ENCODE results near the gene ERAL1. TPM values are rescaled to one million over a fixed set of nuclear protein-coding genes. Genes with fewer than 3 reads are reported as not detected.
A peak's percentile ranks its signal among the peaks of the same experiment; 100 is the strongest.
"Not testable (repeated sequence)": the region's sequence is repeated elsewhere in the genome, so short reads cannot be mapped to it uniquely, and the experiment has no call there.

The ERAL1 gene
- total and polyA plus RNA-seq, 7 donors: 38.3 to 98.5 (median 44.7) TPM

DNA sequence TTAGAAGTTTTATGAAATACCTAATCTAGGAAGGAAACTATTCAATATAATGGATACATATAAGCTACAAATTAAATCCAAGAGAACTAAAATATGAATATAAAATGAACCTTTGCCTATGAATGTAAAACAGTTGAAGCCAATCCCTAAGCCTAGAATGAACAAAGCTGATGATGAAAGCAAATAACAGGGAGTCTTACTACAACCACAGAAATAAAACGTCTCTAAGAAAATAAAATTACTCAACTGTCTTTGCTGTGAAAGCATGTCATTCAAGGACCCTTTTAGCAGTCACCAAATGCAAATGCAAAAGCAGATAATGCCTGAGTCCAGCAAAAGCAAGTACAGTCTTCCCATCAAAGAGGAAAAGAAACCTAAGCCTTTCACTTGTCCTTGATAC is 35.2 kb upstream of the ERAL1 start:
- intact Hi-C loops (cut with DNase I): no loop called here
- Histone ChIP-seq H3K27me3 (ENCODE audit: insufficient read depth in 3 of 3, low read length in 2 of 3) (no peaks in the 10 kb centered on the region), H3K9me3 (no peaks in the 10 kb centered on the region), H3K4me3 (no peak overlapping the region), H3K27ac (no peak overlapping the region), H3K4me1 (peaks cover 20% of the 10 kb centered on the region), H3K36me3 (ENCODE audit: insufficient read depth in 1 of 2, low read depth in 1 of 2) (no peaks in the 10 kb centered on the region)
- 26 to 59% (median 42%) methylated on average over 1 of the region's 1 CpG for WGBS, 3 donors
- no peak for DNase-seq
- TF ChIP-seq, protein P1, sequence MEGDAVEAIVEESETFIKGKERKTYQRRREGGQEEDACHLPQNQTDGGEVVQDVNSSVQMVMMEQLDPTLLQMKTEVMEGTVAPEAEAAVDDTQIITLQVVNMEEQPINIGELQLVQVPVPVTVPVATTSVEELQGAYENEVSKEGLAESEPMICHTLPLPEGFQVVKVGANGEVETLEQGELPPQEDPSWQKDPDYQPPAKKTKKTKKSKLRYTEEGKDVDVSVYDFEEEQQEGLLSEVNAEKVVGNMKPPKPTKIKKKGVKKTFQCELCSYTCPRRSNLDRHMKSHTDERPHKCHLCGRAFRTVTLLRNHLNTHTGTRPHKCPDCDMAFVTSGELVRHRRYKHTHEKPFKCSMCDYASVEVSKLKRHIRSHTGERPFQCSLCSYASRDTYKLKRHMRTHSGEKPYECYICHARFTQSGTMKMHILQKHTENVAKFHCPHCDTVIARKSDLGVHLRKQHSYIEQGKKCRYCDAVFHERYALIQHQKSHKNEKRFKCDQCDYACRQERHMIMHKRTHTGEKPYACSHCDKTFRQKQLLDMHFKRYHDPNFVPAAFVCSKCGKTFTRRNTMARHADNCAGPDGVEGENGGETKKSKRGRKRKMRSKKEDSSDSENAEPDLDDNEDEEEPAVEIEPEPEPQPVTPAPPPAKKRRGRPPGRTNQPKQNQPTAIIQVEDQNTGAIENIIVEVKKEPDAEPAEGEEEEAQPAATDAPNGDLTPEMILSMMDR (IDR thresholded peaks at IDR 0.05): no peak
- peak in 3 of 4 donors; percentile 55 to 74 (median 72) for ATAC-seq

DNA sequence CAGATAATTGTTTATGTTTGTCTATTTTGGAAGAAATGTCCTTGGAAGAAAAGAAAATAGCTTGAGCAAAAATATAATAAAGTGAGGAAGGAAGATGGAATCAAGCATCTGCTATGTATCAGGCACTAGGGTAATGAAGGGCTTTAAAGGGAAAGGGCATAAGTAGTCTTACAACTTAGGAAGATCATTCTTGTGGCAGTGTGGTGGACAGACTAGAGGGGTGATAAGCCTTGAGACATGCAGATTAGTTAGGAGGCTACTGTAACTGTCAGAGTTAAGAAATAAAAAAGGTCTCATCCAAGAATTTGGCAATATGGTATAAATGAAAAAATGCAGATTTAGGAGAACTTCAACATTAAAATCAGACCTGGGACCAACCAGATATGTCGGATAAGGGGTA is 27.1 kb upstream of the ERAL1 start:
- TF ChIP-seq, protein P1 (IDR thresholded peaks at IDR 0.05): no peak
- intact Hi-C loops (cut with DNase I): no loop called here
- Histone ChIP-seq H3K36me3 (ENCODE audit: insufficient read depth in 1 of 2, low read depth in 1 of 2) (no peaks in the 10 kb centered on the region), H3K4me3 (no peak overlapping the region), H3K9me3 (no peaks in the 10 kb centered on the region), H3K27me3 (ENCODE audit: insufficient read depth in 3 of 3, low read length in 2 of 3) (no peaks in the 10 kb centered on the region), H3K27ac (no peak overlapping the region), H3K4me1 (no peaks in the 10 kb centered on the region)
- no peak for DNase-seq
- 94 to 100% (median 96%) methylated on average over 1 of the region's 1 CpG for WGBS, 3 donors
- ATAC-seq: no peak

DNA sequence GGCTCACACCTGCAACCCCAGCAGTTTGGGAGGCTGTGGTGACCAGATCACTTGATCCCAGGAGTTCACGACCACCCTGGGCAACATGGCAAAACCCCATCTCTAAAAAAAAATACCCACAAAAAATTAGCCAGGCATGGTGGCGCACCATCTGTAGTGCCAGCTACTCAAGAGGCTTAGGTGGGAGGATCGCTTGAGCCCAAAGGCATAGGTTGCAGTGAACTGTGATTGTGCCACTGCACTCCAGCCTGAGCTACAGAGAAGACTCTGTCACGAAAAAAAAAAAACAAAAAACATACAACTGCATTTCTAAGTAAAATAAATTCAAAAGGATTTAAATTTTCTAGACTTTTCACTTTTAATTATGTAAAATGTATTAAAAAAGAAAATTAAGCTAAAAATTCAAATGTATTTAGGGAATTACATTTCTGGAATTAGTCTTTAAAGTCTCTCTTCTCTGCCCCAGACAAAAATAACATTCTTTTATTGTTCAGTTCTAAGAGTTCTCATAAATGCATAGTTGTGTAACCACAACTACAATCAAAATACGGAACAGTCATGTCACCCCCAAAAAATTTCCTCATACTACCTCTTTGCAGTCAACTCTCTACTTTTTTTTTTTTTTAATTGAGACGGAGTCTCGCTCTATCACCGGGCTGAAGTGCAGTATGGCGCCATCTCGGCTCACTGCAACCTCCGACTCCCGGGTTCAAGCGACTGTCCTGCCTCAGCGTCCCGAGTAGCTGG is 26.3 kb upstream of the ERAL1 start:
- Histone ChIP-seq H3K27ac (no peak overlapping the region), H3K9me3 (no peaks in the 10 kb centered on the region), H3K4me3 (no peak overlapping the region), H3K36me3 (ENCODE audit: insufficient read depth in 1 of 2, low read depth in 1 of 2) (no peaks in the 10 kb centered on the region), H3K4me1 (no peaks in the 10 kb centered on the region), H3K27me3 (ENCODE audit: insufficient read depth in 3 of 3, low read length in 2 of 3) (no peaks in the 10 kb centered on the region)
- TF ChIP-seq, protein P1 (IDR thresholded peaks at IDR 0.05): no peak
- ATAC-seq (no peak), DNase-seq (no peak)
- intact Hi-C loops (cut with DNase I): no loop called here
- WGBS, 3 donors: 93 to 96% (median 94%) methylated on average over 15 of the region's 15 CpGs

DNA sequence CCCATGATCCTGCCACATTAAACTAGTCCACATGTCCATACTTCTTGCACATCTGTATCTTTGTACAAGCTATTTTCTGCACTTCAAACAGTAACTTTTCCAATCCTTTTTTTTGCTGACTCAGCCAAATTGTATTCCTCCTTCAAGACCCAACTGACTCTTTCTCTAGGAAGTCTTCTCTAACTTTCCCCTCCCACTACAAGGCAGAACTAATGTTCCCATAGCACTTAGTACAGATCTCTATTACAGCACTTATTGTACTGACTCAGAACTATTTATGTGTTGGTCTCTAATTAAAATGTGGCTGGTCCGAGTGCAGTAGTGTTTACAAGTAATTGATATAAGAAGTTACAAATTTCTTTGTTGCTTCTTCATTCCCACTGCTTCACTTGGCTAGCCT is 20.4 kb upstream of the ERAL1 start:
- DNase-seq: no peak
- intact Hi-C loops (cut with DNase I): no loop called here
- ATAC-seq: peak in 1 of 4 donors; percentile 60
- Histone ChIP-seq H3K4me3 (no peak overlapping the region), H3K27ac (no peak overlapping the region), H3K27me3 (ENCODE audit: insufficient read depth in 3 of 3, low read length in 2 of 3) (no peaks in the 10 kb centered on the region), H3K36me3 (ENCODE audit: insufficient read depth in 1 of 2, low read depth in 1 of 2) (peaks cover 0 to 6% of the 10 kb centered on the region in 2 donors), H3K4me1 (no peaks in the 10 kb centered on the region), H3K9me3 (no peaks in the 10 kb centered on the region)
- TF ChIP-seq, protein P1 (IDR thresholded peaks at IDR 0.05): no peak
- WGBS, 3 donors: 87 to 97% (median 88%) methylated on average over 1 of the region's 1 CpG

DNA sequence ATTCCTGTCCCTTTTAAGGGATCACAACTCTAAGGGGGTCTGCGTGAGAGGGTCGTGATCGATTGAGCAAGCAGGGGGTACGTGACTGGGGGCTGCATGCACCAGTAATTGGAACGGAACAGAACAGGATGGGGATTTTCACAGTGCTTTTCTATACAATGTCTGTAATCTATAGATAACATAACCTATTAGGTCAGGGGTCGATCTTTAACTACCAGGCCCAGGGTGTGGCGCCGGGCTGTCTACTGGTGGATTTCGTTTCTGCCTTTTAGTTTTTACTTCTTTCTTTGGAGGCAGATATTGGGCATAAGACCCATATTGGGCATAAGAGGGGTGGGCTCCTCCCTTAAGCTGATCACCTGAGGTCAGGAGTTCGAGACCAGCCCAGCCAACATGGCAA is 18.3 kb upstream of the ERAL1 start:
- H3K27me3 ChIP-seq (ENCODE audit: insufficient read depth in 3 of 3, low read length in 2 of 3); H3K27ac ChIP-seq; H3K36me3 ChIP-seq (ENCODE audit: insufficient read depth in 1 of 2, low read depth in 1 of 2); H3K4me1 ChIP-seq; DNase-seq; H3K9me3 ChIP-seq; ATAC-seq; H3K4me3 ChIP-seq; intact Hi-C loops (cut with DNase I): not testable (repeated sequence)
- WGBS, 3 donors: 93 to 97% (median 94%) methylated on average over 10 of the region's 10 CpGs

All from psoas muscle (tissue), 8 donors.